ENCODE results near the gene ITGA11. TPM values are rescaled to one million over a fixed set of nuclear protein-coding genes. Genes with fewer than 3 reads are reported as not detected.

The ITGA11 gene
- total and polyA plus RNA-seq, 2 experiments from 2014 or later: 0.03 to 0.40 TPM

- Histone ChIP-seq H4K20me1 (replicated peaks; ENCODE audit: insufficient read depth) (no peaks in the 10 kb centered on the region), H3F3A (replicated peaks; ENCODE audit: low read depth) (no peaks in the 10 kb centered on the region), H2AFZ (no peak overlapping the region), H3K4me1 (ENCODE audit: insufficient read depth) (peaks cover 27% of the 10 kb centered on the region), H3K27me3 (ENCODE audit: insufficient read depth) (no peaks in the 10 kb centered on the region), H3K9me2 (ENCODE audit: insufficient read depth) (no peaks in the 10 kb centered on the region), H3K27ac (ENCODE audit: low read depth) (peak overlapping the region; percentile 47; the same call in 1 of the 2 replicates), H3K4me2 (peak overlapping the region; percentile 14), H3K4me3 (no peak overlapping the region), H3K36me3 (ENCODE audit: insufficient read depth) (no peaks in the 10 kb centered on the region), H3K79me2 (replicated peaks; ENCODE audit: insufficient read depth) (no peaks in the 10 kb centered on the region)
- TF ChIP-seq REST (IDR thresholded peaks at IDR 0.05; ENCODE audit: unreplicated experiment) (no peak), CTCF (conservative IDR thresholded peaks at IDR 0.05; ENCODE audit: low read depth in 2 of 2) (no peak), EZH2 (IDR thresholded peaks at IDR 0.05; ENCODE audit: low read depth, unreplicated experiment) (no peak), JUNB (IDR thresholded peaks at IDR 0.05; ENCODE audit: unreplicated experiment) (no peak), ZNF114 (CRISPR knock-in tag; IDR thresholded peaks at IDR 0.05) (no peak), NANOG (IDR thresholded peaks at IDR 0.05; ENCODE audit: borderline replicate concordance) (no peak), STAT1 (IDR thresholded peaks at IDR 0.05; ENCODE audit: unreplicated experiment) (no peak), ZNF462 (CRISPR knock-in tag; IDR thresholded peaks at IDR 0.05) (no peak), ZNF331 (CRISPR knock-in tag; IDR thresholded peaks at IDR 0.05; ENCODE audit: low read depth) (no peak), POLR2AphosphoS5 (IDR thresholded peaks at IDR 0.05; ENCODE audit: low read depth) (no peak), CREB1 (CRISPR knock-in tag; IDR thresholded peaks at IDR 0.05; ENCODE audit: low read depth) (no peak), EZH2phosphoT487 (IDR thresholded peaks at IDR 0.05; ENCODE audit: unreplicated experiment) (no peak), ETS1 (IDR thresholded peaks at IDR 0.05) (no peak)
- peaks cover 40% of the 10 kb centered on the region for H3K4me1 Mint-ChIP-seq
- no peaks in the 10 kb centered on the region for H3K36me3 Mint-ChIP-seq (ENCODE audit: low read depth)
- no peaks in the 10 kb centered on the region for H3K27me3 Mint-ChIP-seq (ENCODE audit: insufficient read depth, low read depth, poor library complexity)
- H3K27ac Mint-ChIP-seq: peak overlapping the region; percentile 87
- no peak overlapping the region for H3K4me3 Mint-ChIP-seq
- no peaks in the 10 kb centered on the region for H3K9me3 Mint-ChIP-seq
- DNase-seq (ENCODE audit: low spot score) (peak; percentile 28), ATAC-seq (peak; percentile 89)
Observed at GRCh38 chr15:68264282-68264681, 167.7 kb downstream of the ITGA11 start.

All from GM23338 (cell line).